Stomach (tissue), 9 donors: ENCODE measurements around the gene TMA7B. TPM values are rescaled to one million over a fixed set of nuclear protein-coding genes. Genes with fewer than 3 reads are reported as not detected.

Source experiments
- DNase-seq, 2 donors: peaks; one replicate each; pipeline versions ENCODE4 v3.0.0 to v3.0.0-alpha.2; 2013 to 2019
- H3K27ac ChIP-seq, 5 donors: fragments of 200-600 bp in 4 of 5; sonication (generic) in 4 of 5; one replicate each; pipeline ENCODE4 v1.5.1; 2013 to 2019; ENCODE audit warnings: mild to moderate bottlenecking in 1 of 5, moderate library complexity in 1 of 5
- H3K27me3 ChIP-seq, 3 donors: fragments of 200-600 bp; sonication (generic); one replicate each; pipeline ENCODE4 v1.5.1; 2017 to 2019; ENCODE audit warnings: mixed run types in 1 of 3
- H3K36me3 ChIP-seq, 4 donors: fragments of 200-600 bp; sonication (generic); 1 replicate in 3 of 4; 2 replicates in 1 of 4; pipeline ENCODE4 v1.5.1; 2016 to 2019
- H3K4me1 ChIP-seq, 4 donors: fragments of 200-600 bp; sonication (generic); one replicate each; pipeline ENCODE4 v1.5.1; 2016 to 2019
- H3K4me3 ChIP-seq, 4 donors: fragments of 200-600 bp; sonication (generic) in 3 of 4; one replicate each; pipeline ENCODE4 v1.5.1; 2016 to 2019; ENCODE audit warnings: mild to moderate bottlenecking in 1 of 4
- H3K9me3 ChIP-seq, 4 donors: fragments of 200-600 bp; sonication (generic); one replicate each; pipeline ENCODE4 v1.5.1; 2016 to 2019
- CTCF ChIP-seq, 7 experiments: fragments of 450-650 bp in 4 of 7; fragments of 200-600 bp in 3 of 7; sonication (generic) in 3 of 7; IDR thresholded peaks; one replicate each; pipeline ENCODE4 v1.5.1; 2016 to 2019; ENCODE audit warnings: antibody characterized with exemption in 7 of 7, control low read depth in 2 of 7, mild to moderate bottlenecking in 1 of 7
- EP300 ChIP-seq: sonication (generic); formaldehyde crosslinking; IDR thresholded peaks from one replicate; pipeline ENCODE4 v1.6.1; 2017; ENCODE audit warnings: antibody characterized with exemption
- POLR2A ChIP-seq, 4 donors: fragments of 450-650 bp; IDR thresholded peaks; one replicate each; pipeline ENCODE4 v1.6.1; 2016; ENCODE audit warnings: antibody characterized with exemption in 4 of 4, control low read depth in 2 of 4, mild to moderate bottlenecking in 1 of 4, moderate library complexity in 1 of 4
- POLR2AphosphoS5 ChIP-seq, 3 donors: sonication (generic); formaldehyde crosslinking; IDR thresholded peaks; one replicate each; pipeline ENCODE4 v1.6.1; 2016; ENCODE audit warnings: antibody characterized with exemption in 3 of 3
- WGBS, 5 donors: extraction: QIAGEN DNeasy Blood & Tissue Kit in 3 of 5; methylation state at CpG; one replicate each; pipeline versions ENCODE4 v1.1.5 to v1.1.7; 2013 to 2018; 5-methylcytosine and 5-hydroxymethylcytosine counted together
- intact Hi-C: fragments of 100-400 bp; cut with DNase I; formaldehyde crosslinking; loops from one replicate; pipeline ENCODE4 v1.15.1; 2023; ENCODE audit warnings: low total_unique reads
- polyA plus RNA-seq, 3 donors: library from polyadenylated mRNA; stranded (reverse); fragments of 200-250 nt; gene quantifications; one replicate each; pipeline ENCODE4 v1.2.3, GENCODE V29; 2013
- total RNA-seq, 5 donors: library from RNA; depleted of rRNA; stranded (reverse); fragments of >200 nt; gene quantifications; one replicate each; pipeline versions ENCODE4 v1.1.0 to v1.2.3, GENCODE V29; 2014 to 2016
- donor health status: healthy with polysubstance abuse.
- donor health status: Bipolar disorder and iron deficiency.
- donor health status: healthy.

TMA7B gene
- total and polyA plus RNA-seq, 8 donors = 1.1 to 1.3 TPM; not detected in 6

- WGBS, 5 donors = 61 to 79% (median 72%) methylated on average over 4 of the region's 4 CpGs
- DNase-seq = no peak
- H3K4me1 ChIP-seq = peaks cover 0 to 41% (median 24%) of the 10 kb centered on the region in 4 donors
- no peaks in the 10 kb centered on the region for H3K9me3 ChIP-seq
- no peaks in the 10 kb centered on the region for H3K36me3 ChIP-seq
- intact Hi-C loops = no loop called here
- H3K27ac ChIP-seq = peak overlapping the region in 1 of 5 donors; percentile 15
- H3K27me3 ChIP-seq = peaks cover 0 to 40% (median 0%) of the 10 kb centered on the region in 3 donors
- H3K4me3 ChIP-seq = no peak overlapping the region
- no peak for TF ChIP-seq CTCF (IDR thresholded peaks at IDR 0.05)
- no peak for TF ChIP-seq POLR2AphosphoS5 (IDR thresholded peaks at IDR 0.05)
- TF ChIP-seq EP300 = no peak
- TF ChIP-seq POLR2A (IDR thresholded peaks at IDR 0.05) = no peak
Observed at GRCh38 chr22:39928536-39929520, 31.4 kb upstream of the TMA7B start.

- Histone ChIP-seq H3K27ac (no peak overlapping the region), H3K4me3 (no peak overlapping the region), H3K9me3 (no peaks in the 10 kb centered on the region), H3K4me1 (peaks cover 0 to 40% (median 15%) of the 10 kb centered on the region in 4 donors), H3K27me3 (peaks cover 0 to 24% (median 0%) of the 10 kb centered on the region in 3 donors), H3K36me3 (no peaks in the 10 kb centered on the region)
- DNase-seq = no peak
- no peak for TF ChIP-seq CTCF (IDR thresholded peaks at IDR 0.05)
- TF ChIP-seq EP300 = no peak
- TF ChIP-seq POLR2AphosphoS5 (IDR thresholded peaks at IDR 0.05) = no peak
- TF ChIP-seq POLR2A (IDR thresholded peaks at IDR 0.05) = no peak
- intact Hi-C loops = no loop called here
- WGBS, 5 donors = 59 to 75% (median 73%) methylated on average over 2 of the region's 2 CpGs
Observed at GRCh38 chr22:39931251-39931650, 28.9 kb upstream of the TMA7B start.

- Histone ChIP-seq H3K9me3 (no peaks in the 10 kb centered on the region), H3K4me1 (peaks cover 0 to 31% (median 9%) of the 10 kb centered on the region in 4 donors), H3K27me3 (peaks cover 0 to 24% (median 0%) of the 10 kb centered on the region in 3 donors), H3K4me3 (no peak overlapping the region), H3K36me3 (no peaks in the 10 kb centered on the region), H3K27ac (no peak overlapping the region)
- intact Hi-C loops = no loop called here
- no peak for DNase-seq
- TF ChIP-seq POLR2A (IDR thresholded peaks at IDR 0.05) (no peak), CTCF (IDR thresholded peaks at IDR 0.05) (no peak), EP300 (no peak), POLR2AphosphoS5 (IDR thresholded peaks at IDR 0.05) (no peak)
- WGBS, 5 donors = 43 to 69% (median 55%) methylated on average over 2 of the region's 2 CpGs
Observed at GRCh38 chr22:39932166-39932565, 28.0 kb upstream of the TMA7B start.

GRCh38 chr22:39932918-39933649 is 27.1 kb upstream of the TMA7B start:
- intact Hi-C loops = no loop called here
- peak; percentile 55 to 71 for DNase-seq
- TF ChIP-seq EP300 (no peak), POLR2AphosphoS5 (IDR thresholded peaks at IDR 0.05) (no peak), CTCF (IDR thresholded peaks at IDR 0.05) (peak in 4 of 7 experiments; percentile 38 to 58 (median 55))
- 65 to 72% (median 71%) methylated on average over 7 of the region's 7 CpGs for WGBS, 5 donors
- Histone ChIP-seq H3K27ac (no peak overlapping the region), H3K4me1 (peaks cover 0 to 23% (median 6%) of the 10 kb centered on the region in 4 donors), H3K36me3 (no peaks in the 10 kb centered on the region), H3K4me3 (no peak overlapping the region), H3K9me3 (no peaks in the 10 kb centered on the region), H3K27me3 (peaks cover 0 to 24% (median 0%) of the 10 kb centered on the region in 3 donors)
